PFSK-1 (cell line): Measurements from ENCODE around the gene SAE1.

Experiments used
- FOXP2 ChIP-seq: optimal IDR thresholded peaks from 2 replicates; pipeline ENCODE3; 2011; ENCODE audit warnings: borderline replicate concordance, control low read depth, inconsistent platforms; ENCODE audit not compliant: insufficient read depth; ENCODE audit errors: extremely low read length, extremely low read depth
- POLR2AphosphoS5 ChIP-seq: IDR thresholded peaks from 2 replicates; pipeline ENCODE4 v1.6.1; 2012; ENCODE audit warnings: low read depth, mild to moderate bottlenecking, control low read depth, low read length, moderate library complexity
- SIN3A ChIP-seq: IDR thresholded peaks from 2 replicates; pipeline ENCODE4 v1.6.1; 2012; ENCODE audit warnings: mild to moderate bottlenecking, low read length, moderate library complexity, borderline replicate concordance; ENCODE audit not compliant: insufficient read depth
- TAF1 ChIP-seq: IDR thresholded peaks from 2 replicates; pipeline ENCODE4 v1.6.1; 2012; ENCODE audit warnings: low read length, control low read depth, borderline replicate concordance; ENCODE audit not compliant: insufficient read depth
- TF ChIP-seq, protein P1 (sequence below), 2 experiments: IDR thresholded peaks; 2 replicates each; pipeline versions ENCODE4 v1.6.1 to v1.8.0; 2011 to 2012; ENCODE audit warnings: low read depth in 2 of 2, low read length in 2 of 2, control low read depth in 1 of 2, inconsistent platforms in 1 of 2, mild to moderate bottlenecking in 1 of 2, moderate library complexity in 1 of 2; ENCODE audit not compliant: insufficient read depth in 1 of 2

The SAE1 gene

DNA sequence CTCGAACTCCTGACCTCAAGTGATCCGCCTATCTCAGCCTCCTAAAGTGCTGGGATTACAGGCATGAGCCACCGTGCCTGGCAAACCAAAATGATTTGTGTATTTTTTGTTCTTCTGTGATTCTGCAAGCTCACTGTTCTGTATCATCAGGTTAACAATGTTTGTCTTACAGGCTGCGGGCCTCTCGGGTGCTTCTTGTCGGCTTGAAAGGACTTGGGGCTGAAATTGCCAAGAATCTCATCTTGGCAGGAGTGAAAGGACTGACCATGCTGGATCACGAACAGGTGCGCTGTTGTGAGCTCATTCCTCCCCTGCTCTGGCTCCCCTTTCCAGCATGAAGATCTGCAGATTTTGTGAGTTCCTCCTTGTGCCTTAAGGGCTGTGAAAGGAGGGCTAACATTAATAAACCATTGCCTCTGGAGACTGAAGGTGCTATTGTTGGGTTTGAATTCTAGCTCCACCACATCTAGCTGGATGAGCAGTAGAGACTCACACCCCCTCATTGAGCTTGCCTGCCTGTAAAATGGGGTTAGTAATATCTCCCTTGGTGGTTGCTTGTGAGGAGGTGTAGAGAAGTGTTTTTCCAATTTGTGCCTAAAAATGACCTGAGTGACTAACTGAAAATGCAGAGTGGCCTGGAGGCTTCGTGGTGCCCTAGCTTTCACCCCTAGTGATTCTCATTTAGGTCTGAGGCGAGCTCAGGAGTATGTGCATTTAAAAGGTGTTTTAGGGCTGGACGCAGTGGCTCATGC is 12.9 kb downstream of the SAE1 start:
- TF ChIP-seq FOXP2, result no peak
- TF ChIP-seq SIN3A, result no peak

DNA sequence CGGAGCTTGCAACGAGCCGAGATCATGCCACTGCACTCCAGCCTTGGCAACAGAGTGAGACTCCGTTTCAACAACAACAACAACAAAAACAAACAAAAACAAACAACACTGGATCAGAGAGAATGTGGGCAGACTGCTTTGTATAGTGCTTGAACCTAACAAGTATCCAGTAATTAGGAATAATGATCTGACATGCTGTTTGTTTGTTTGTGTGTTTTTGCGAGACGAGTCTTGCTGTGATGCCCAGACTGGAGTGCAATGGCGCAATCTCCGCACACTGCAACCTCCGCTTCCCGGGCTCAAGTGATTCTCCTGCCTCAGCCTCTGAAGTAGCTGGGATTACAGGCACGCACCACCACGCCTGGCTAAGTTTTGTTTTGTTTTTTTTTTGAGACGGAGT is 14.0 kb downstream of the SAE1 start:
- TF ChIP-seq TAF1, result no peak

DNA sequence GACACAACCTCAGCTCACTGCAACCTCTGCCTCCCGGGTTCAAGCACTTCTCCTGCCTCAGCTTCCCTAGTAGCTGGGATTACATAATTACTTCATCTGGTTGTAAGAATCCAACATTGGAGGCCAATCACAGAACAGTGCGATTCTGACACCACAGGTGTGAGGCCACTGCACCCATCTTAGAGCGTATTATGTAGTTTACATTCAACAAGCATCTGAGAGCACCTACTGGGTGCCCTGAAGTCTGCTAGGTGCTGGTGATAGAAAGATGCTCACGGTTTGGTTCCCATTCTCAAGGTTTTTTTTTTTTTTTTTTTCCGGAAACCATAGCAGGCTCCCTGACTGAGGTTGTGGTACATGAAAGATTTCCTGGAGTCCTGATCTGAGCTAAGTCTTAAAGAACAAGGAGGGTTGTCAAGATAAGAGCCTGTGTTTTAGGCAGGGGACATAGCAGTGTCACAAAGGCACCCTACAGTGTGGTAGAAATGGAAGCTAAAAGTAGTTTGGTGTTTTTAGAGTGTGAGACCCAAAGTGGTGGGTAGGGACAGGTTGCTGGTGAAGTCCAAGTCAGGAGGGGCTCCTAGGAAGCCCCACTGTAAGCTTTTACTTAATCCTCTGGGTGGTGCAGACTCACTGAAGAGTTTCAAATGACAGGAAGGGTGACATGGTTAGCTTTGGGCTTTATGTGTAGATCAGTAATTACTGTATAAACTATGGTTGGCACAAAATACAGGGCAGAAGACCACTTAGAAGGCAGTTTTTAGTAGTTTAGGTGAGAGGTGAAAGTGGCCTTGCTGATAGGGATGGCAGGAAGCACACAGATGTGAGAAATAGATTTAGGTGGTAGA is 15.2 kb downstream of the SAE1 start:
- TF ChIP-seq SIN3A (no peak), TAF1 (no peak)

DNA sequence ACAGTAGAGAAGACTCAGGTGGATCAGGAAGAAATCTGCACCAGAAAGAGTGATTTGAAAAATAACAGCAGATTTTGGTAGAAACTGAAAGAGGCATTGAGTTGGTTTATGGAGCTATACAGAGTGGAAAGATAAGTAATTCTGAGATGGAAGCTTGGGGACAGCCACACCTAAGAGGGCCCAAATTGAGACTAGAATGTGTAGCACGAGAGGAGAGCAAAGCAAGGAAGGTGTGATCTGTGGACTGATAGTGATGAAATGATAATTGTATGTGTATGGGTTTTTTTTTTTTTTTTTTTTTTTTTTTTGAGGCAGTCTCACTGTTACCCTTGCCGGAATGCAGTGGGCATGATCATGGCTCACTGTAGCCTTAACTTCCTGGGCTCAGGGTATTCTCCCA is 16.3 kb downstream of the SAE1 start:
- TF ChIP-seq POLR2AphosphoS5, result no peak
- no peak for TF ChIP-seq TAF1
- no peak for TF ChIP-seq SIN3A

DNA sequence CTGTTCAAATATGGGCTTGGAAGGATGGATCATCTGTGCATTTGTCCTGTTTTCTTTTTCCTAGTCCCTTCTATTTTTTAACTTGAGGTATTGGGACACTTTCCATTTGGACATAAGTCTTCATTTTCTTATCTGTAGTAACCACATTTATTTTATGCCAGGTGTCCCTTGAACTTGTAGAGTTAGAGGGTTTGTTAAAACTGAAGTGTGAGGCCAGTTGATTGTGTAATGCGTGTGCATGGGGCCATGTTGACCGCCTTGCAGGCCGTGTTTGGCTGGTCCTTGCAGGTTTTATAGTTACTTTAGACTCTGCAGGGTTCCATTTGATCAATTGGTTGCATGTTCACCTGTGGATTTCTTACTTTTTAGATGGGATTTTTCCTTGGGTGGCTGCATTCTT is 21.0 kb downstream of the SAE1 start:
- no peak for TF ChIP-seq POLR2AphosphoS5
- TF ChIP-seq, protein P1, sequence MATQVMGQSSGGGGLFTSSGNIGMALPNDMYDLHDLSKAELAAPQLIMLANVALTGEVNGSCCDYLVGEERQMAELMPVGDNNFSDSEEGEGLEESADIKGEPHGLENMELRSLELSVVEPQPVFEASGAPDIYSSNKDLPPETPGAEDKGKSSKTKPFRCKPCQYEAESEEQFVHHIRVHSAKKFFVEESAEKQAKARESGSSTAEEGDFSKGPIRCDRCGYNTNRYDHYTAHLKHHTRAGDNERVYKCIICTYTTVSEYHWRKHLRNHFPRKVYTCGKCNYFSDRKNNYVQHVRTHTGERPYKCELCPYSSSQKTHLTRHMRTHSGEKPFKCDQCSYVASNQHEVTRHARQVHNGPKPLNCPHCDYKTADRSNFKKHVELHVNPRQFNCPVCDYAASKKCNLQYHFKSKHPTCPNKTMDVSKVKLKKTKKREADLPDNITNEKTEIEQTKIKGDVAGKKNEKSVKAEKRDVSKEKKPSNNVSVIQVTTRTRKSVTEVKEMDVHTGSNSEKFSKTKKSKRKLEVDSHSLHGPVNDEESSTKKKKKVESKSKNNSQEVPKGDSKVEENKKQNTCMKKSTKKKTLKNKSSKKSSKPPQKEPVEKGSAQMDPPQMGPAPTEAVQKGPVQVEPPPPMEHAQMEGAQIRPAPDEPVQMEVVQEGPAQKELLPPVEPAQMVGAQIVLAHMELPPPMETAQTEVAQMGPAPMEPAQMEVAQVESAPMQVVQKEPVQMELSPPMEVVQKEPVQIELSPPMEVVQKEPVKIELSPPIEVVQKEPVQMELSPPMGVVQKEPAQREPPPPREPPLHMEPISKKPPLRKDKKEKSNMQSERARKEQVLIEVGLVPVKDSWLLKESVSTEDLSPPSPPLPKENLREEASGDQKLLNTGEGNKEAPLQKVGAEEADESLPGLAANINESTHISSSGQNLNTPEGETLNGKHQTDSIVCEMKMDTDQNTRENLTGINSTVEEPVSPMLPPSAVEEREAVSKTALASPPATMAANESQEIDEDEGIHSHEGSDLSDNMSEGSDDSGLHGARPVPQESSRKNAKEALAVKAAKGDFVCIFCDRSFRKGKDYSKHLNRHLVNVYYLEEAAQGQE (IDR thresholded peaks at IDR 0.05; ENCODE audit: insufficient read depth in 1 of 2, low read depth in 2 of 2, low read length in 2 of 2), result no peak
- no peak for TF ChIP-seq SIN3A
- no peak for TF ChIP-seq FOXP2
- no peak for TF ChIP-seq TAF1

DNA sequence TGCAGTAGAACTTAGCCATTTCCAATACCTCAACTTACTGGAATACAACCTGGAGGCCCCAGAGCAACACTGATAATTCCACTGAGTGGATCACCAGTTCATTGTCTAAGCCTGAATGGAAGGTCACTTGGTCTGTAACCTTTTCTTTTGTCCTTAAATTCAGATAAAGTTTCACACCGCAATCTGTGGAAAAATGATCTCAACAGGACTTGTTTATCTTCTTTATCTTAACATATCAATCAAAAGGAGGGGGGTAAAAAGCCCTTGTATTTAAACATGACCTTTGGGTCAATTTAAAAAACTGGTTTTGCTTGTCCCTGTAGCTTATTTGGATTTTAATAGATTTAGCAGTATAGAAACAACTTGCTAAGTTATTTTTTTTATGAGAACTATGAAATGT is 21.6 kb downstream of the SAE1 start:
- TF ChIP-seq TAF1, result no peak
- TF ChIP-seq POLR2AphosphoS5, result no peak
- no peak for TF ChIP-seq SIN3A
- TF ChIP-seq, protein P1 (IDR thresholded peaks at IDR 0.05; ENCODE audit: insufficient read depth in 1 of 2, low read depth in 2 of 2, low read length in 2 of 2), result no peak
- TF ChIP-seq FOXP2, result no peak

DNA sequence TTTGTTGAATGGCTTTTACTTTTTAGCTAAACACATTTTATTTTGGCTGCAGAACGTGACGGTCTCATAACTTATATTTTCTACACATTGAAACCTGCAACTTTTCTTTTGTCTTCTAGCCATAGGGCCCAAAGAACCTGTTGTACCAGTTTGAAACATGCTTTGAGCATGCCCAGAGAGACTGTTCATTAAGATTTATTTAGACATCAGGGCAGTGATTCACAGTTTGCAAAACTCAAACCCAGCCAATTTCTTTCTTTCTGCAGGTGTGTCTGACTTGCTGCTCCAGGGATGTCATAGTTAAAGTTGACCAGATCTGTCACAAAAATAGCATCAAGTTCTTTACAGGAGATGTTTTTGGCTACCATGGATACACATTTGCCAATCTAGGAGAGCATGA is 22.0 kb downstream of the SAE1 start:
- TF ChIP-seq, protein P1 (IDR thresholded peaks at IDR 0.05; ENCODE audit: insufficient read depth in 1 of 2, low read depth in 2 of 2, low read length in 2 of 2), result no peak
- TF ChIP-seq TAF1 (no peak), POLR2AphosphoS5 (no peak), FOXP2 (no peak), SIN3A (no peak)
